Panc1 (cell line): Measurements from ENCODE around the gene FIZ1.

Source experiments
- CTCF ChIP-seq: fragments of 450-650 bp; IDR thresholded peaks from 2 replicates; pipeline ENCODE4 v1.5.1; 2017; ENCODE audit warnings: mild to moderate bottlenecking
- SIN3A ChIP-seq: IDR thresholded peaks from 2 replicates; pipeline ENCODE4 v1.6.1; 2012; ENCODE audit warnings: low read depth, mild to moderate bottlenecking, low read length, moderate library complexity, borderline replicate concordance; ENCODE audit not compliant: insufficient read depth

GRCh38 chr19:55618426-55618825, 19.1 kb upstream of the FIZ1 start:
- TF ChIP-seq CTCF = no peak
- TF ChIP-seq SIN3A = no peak
